HG02885 (cell line): ENCODE data around the gene MON2.

Source experiments
- ATAC-seq: cut with Tn5 transposase; IDR thresholded peaks from one replicate; pipeline ENCODE4 v1.9.1; 2021; ENCODE audit warnings: mild to moderate bottlenecking; ENCODE audit not compliant: unreplicated experiment, poor library complexity

Gene MON2

GRCh38 chr12:62603061-62603810, 136.6 kb downstream of the MON2 start:
- ATAC-seq, result peak; percentile 69

GRCh38 chr12:62603811-62604098, 137.1 kb downstream of the MON2 start:
- no peak for ATAC-seq

- no peak for ATAC-seq
Measured at GRCh38 chr12:62604373-62604772, 137.7 kb downstream of the MON2 start.

GRCh38 chr12:62604871-62605270, 138.2 kb downstream of the MON2 start:
- ATAC-seq, result no peak

- ATAC-seq, result no peak
Measured at GRCh38 chr12:62605981-62606380, 139.4 kb downstream of the MON2 start.

- ATAC-seq, result no peak
Measured at GRCh38 chr12:62606654-62607053, 140.0 kb downstream of the MON2 start.

GRCh38 chr12:62613081-62613480, 146.5 kb downstream of the MON2 start:
- ATAC-seq, result no peak

- ATAC-seq, result no peak
Measured at GRCh38 chr12:62618319-62618718, 151.7 kb downstream of the MON2 start.

- no peak for ATAC-seq
Measured at GRCh38 chr12:62618930-62619329, 152.3 kb downstream of the MON2 start.

GRCh38 chr12:62621101-62621638, 154.5 kb downstream of the MON2 start:
- no peak for ATAC-seq

- no peak for ATAC-seq
Measured at GRCh38 chr12:62622177-62622576, 155.6 kb downstream of the MON2 start.

GRCh38 chr12:62625228-62625627, 158.6 kb downstream of the MON2 start:
- ATAC-seq, result no peak

- no peak for ATAC-seq
Measured at GRCh38 chr12:62627181-62627580, 160.6 kb downstream of the MON2 start.

GRCh38 chr12:62629413-62629812, 162.8 kb downstream of the MON2 start:
- ATAC-seq, result no peak

- no peak for ATAC-seq
Measured at GRCh38 chr12:62629971-62630739, 163.5 kb downstream of the MON2 start.

GRCh38 chr12:62631471-62632410, 165.1 kb downstream of the MON2 start:
- ATAC-seq, result peak; percentile 72

GRCh38 chr12:62632411-62632918, 165.8 kb downstream of the MON2 start:
- ATAC-seq, result peak; percentile 44

GRCh38 chr12:62635649-62636048, 169.0 kb downstream of the MON2 start:
- no peak for ATAC-seq

- no peak for ATAC-seq
Measured at GRCh38 chr12:62637679-62638078, 171.1 kb downstream of the MON2 start.

GRCh38 chr12:62640910-62641448, 174.4 kb downstream of the MON2 start:
- ATAC-seq, result peak; percentile 96
